ENCODE measurements around the gene PLAAT4. TPM values are rescaled to one million over a fixed set of nuclear protein-coding genes. Genes with fewer than 3 reads are reported as not detected.
A peak's percentile ranks its signal among the peaks of the same experiment; 100 is the strongest.

Gene PLAAT4
- total and polyA plus RNA-seq, 2 of the 8 experiments (the other 6 are each of a cell fraction or from before 2014, with no cell fraction given), result 2.8 to 4.1 TPM

GRCh38 chr11:63552921-63553320 is 16.3 kb downstream of the PLAAT4 start:
- Histone ChIP-seq H3K4me2 (ENCODE audit: insufficient read depth in 1 of 2, low read depth in 2 of 2, low read length in 2 of 2) (no peak overlapping the region), H3K27ac (ENCODE audit: low read depth, low read length) (no peak overlapping the region), H3K4me3 (ENCODE audit: extremely low read depth in 1 of 4, insufficient read depth in 2 of 4, low read depth in 3 of 4, low read length in 4 of 4) (no peak overlapping the region), H3K14ac (ENCODE audit: insufficient read length) (no peak overlapping the region), H4K5ac (ENCODE audit: insufficient read length, low read depth, low read length) (no peak overlapping the region), H2BK5ac (ENCODE audit: low read depth, low read length) (no peak overlapping the region), H3K79me2 (ENCODE audit: control insufficient read depth in 1 of 2, insufficient read depth in 2 of 2, low read length in 2 of 2) (no peaks in the 10 kb centered on the region), H3K27me3 (replicated peaks in 1 of 4; ENCODE audit: control insufficient read depth in 3 of 4, extremely low read depth in 1 of 4, insufficient read depth in 3 of 4, low read length in 3 of 4) (no peaks in the 10 kb centered on the region), H3K23me2 (ENCODE audit: low read depth, low read length) (no peaks in the 10 kb centered on the region), H2BK15ac (ENCODE audit: low read length) (peak overlapping the region; percentile 83; the same call in 1 of the 2 replicates), H4K8ac (ENCODE audit: extremely low read depth, insufficient read depth, low read length) (no peak overlapping the region), H2AFZ (ENCODE audit: low read length) (no peak overlapping the region), H3K9me3 (ENCODE audit: insufficient read depth in 2 of 2, low read depth in 1 of 2, low read length in 1 of 2) (no peaks in the 10 kb centered on the region; a peak in 1 of 4 replicates), H3K4ac (replicated peaks; ENCODE audit: insufficient read length, low read depth, low read length) (no peak overlapping the region), H3K9ac (replicated peaks in 1 of 4; ENCODE audit: extremely low read depth in 1 of 4, low read depth in 3 of 4, low read length in 3 of 4) (no peak overlapping the region), H3K56ac (replicated peaks; ENCODE audit: insufficient read length, low read depth, low read length) (no peak overlapping the region), H3K79me1 (ENCODE audit: low read depth, low read length) (no peaks in the 10 kb centered on the region), H3K18ac (ENCODE audit: extremely low read depth, low read length) (no peak overlapping the region), H4K20me1 (replicated peaks in 1 of 2; ENCODE audit: control insufficient read depth in 1 of 2, insufficient read depth in 2 of 2, low read length in 2 of 2) (no peaks in the 10 kb centered on the region), H2BK120ac (replicated peaks; ENCODE audit: low read depth, low read length) (no peak overlapping the region), H3K23ac (ENCODE audit: insufficient read length) (no peak overlapping the region), H3K36me3 (ENCODE audit: control insufficient read depth in 2 of 4, insufficient read depth in 4 of 4, low read length in 3 of 4) (no peaks in the 10 kb centered on the region), H4K91ac (replicated peaks; ENCODE audit: insufficient read length, low read length) (no peak overlapping the region), H2BK12ac (ENCODE audit: low read depth, low read length) (no peak overlapping the region; the same call in 1 of the 2 replicates), H3K4me1 (replicated peaks in 1 of 4; ENCODE audit: control insufficient read depth in 3 of 4, insufficient read depth in 4 of 4, low read length in 3 of 4) (peaks cover 0 to 6% (median 2%) of the 10 kb centered on the region in 4 experiments; a peak in 2 of 7 replicates), H2BK20ac (ENCODE audit: low read length) (no peak overlapping the region; the same call in none of the 2 replicates), H2AK5ac (ENCODE audit: low read depth, low read length) (no peak overlapping the region)
- FAIRE-seq, result no peak
- WGBS, 2 experiments (ENCODE audit: extremely low coverage in 1 of 2, insufficient coverage in 1 of 2, insufficient read length in 1 of 2, insufficient replicate concordance in 2 of 2, low coverage in 1 of 2, low lambda C conversion rate in 2 of 2, missing lambda C conversion rate in 1 of 2), result 82% methylated on average over 7 of the region's 7 CpGs; no CpG with 5 or more reads in 1 of the 2 experiments
- CTCF ChIA-PET (ENCODE audit: partially characterized antibody), result interaction anchor here (1.0 to 1.7 kb wide), 6 partner anchors 14 to 510 kb away, joined by 3 to 6 read pairs (median 4); partner anchors contain the start of gene PLAAT4
- POLR2A ChIA-PET (ENCODE audit: partially characterized antibody), result interaction anchor here (1.4 to 3.5 kb wide), 3 partner anchors 9 to 16 kb away, joined by 3 to 12 read pairs (median 6); partner anchors contain the start of genes PLAAT2 and PLAAT4
- DNase-seq (ENCODE audit: low read depth in 1 of 2, low spot score in 2 of 2), result no peak
- TF ChIP-seq SP2 (IDR thresholded peaks at IDR 0.05; ENCODE audit: low read length) (no peak), TAF1 (IDR thresholded peaks at IDR 0.05; ENCODE audit: low read depth, low read length) (no peak), EGR1 (IDR thresholded peaks at IDR 0.05; ENCODE audit: borderline replicate concordance, low read depth, low read length) (no peak), TBP (IDR thresholded peaks at IDR 0.05; ENCODE audit: low read depth, low read length) (no peak), PHF8 (conservative IDR thresholded peaks at IDR 0.05; ENCODE audit: low read depth, low read length) (no peak), SIN3A (conservative IDR thresholded peaks at IDR 0.05 in 1 of 2, IDR thresholded peaks at IDR 0.05 in 1 of 2; ENCODE audit: low read depth in 1 of 2, low read length in 2 of 2) (no peak), TEAD4 (IDR thresholded peaks at IDR 0.05; ENCODE audit: low read depth, low read length) (no peak), BACH1 (IDR thresholded peaks at IDR 0.05; ENCODE audit: low read length) (no peak), TCF12 (IDR thresholded peaks at IDR 0.05; ENCODE audit: low read depth, low read length) (no peak), ASH2L (IDR thresholded peaks at IDR 0.05; ENCODE audit: low read length) (no peak), HDAC2 (IDR thresholded peaks at IDR 0.05; ENCODE audit: borderline replicate concordance in 1 of 2, low read depth in 2 of 2, low read length in 2 of 2) (no peak), RXRA (IDR thresholded peaks at IDR 0.05; ENCODE audit: insufficient read depth, low read depth, low read length) (no peak), POLR2AphosphoS5 (IDR thresholded peaks at IDR 0.05; ENCODE audit: low read depth, low read length) (no peak), KDM1A (IDR thresholded peaks at IDR 0.05; ENCODE audit: borderline replicate concordance, low read length) (no peak), SP4 (IDR thresholded peaks at IDR 0.05; ENCODE audit: low read length) (no peak)

Measured in H1 (cell line).